ENCODE measurements around the gene INF2.
"Not testable (repeated sequence)": the region's sequence is repeated elsewhere in the genome, so short reads cannot be mapped to it uniquely, and the experiment has no call there.

INF2 gene

DNA sequence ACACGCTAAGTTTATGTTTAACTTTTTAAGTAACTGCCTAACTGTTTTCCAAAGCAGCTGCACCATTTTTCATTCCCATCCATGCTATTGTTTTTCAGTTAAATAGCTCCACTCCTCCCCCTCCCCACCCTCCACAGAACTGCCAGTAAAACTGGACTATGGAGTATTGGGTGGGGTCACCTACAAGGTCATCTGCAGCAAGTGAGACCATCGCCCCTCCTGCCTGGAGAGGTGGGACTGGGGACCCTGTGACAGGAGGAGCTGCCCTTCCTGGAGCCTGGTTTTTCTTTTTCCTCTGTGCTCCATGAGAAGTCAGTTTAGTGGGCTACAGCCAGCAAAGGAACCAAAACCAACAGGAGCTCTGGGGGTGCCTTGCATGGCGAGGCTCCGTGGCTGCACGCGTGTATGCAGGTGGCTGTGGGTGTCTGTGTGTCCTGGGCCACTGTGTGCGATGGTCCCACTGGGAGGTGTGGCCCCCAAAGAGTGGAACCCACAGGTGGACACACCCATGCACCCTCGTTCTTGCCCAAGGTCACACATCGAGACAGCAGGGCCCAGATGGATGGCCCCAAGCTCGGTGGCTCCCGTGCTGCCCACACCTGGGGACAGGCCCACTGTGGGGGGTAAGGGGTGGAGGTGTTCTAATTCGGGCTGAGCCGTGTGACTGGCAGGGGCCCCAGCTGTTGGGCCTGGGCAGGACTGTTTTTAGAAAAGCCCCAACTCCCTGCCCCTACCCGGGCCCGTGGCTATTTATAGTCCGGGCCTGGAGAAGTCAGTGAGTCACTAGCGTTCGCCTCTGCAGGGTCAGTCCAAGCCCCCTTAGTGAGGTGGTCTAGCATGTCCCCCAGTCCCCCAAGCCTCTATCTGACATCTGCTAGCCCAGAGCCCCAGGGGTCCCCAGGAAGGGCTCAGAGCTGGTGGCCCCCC is 32.4 kb downstream of the INF2 start:
- no peak for DNase-seq (ENCODE audit: low spot score)

DNA sequence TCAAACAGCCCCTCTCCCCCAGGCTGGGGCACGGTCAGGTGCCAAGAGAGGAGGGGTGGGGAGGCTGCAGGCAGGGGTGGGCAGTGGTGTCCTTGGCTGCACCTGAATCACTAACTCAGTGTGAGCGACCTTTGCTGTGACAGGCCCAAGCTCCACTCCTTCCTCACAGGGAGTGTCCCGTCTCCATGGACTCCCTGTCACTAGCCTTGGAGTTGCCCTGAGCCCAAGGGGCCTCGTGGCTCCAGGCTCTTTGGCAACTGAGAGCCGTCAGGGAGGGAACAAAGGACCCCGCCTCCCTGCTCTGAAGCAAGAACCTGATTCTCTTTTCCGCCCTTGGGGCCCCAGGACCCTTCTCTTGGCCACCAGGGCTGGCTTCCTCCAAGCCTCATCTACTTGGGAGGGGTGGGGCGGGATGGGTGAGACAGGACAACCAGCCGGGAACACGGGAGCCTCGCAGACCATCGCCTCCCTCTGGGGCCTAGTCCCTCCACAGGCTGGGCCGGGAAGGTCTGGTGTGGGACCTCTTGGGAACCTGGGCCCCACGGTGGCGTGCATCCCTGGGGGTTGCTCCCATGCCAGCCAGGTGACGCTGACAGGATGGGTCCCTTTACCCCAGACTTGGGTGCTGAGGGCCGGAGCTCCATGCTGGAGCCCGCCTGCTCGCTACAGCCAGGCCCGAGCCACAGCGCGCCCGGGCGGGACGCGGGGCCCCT is 33.7 kb downstream of the INF2 start:
- no peak for DNase-seq (ENCODE audit: low spot score)

DNA sequence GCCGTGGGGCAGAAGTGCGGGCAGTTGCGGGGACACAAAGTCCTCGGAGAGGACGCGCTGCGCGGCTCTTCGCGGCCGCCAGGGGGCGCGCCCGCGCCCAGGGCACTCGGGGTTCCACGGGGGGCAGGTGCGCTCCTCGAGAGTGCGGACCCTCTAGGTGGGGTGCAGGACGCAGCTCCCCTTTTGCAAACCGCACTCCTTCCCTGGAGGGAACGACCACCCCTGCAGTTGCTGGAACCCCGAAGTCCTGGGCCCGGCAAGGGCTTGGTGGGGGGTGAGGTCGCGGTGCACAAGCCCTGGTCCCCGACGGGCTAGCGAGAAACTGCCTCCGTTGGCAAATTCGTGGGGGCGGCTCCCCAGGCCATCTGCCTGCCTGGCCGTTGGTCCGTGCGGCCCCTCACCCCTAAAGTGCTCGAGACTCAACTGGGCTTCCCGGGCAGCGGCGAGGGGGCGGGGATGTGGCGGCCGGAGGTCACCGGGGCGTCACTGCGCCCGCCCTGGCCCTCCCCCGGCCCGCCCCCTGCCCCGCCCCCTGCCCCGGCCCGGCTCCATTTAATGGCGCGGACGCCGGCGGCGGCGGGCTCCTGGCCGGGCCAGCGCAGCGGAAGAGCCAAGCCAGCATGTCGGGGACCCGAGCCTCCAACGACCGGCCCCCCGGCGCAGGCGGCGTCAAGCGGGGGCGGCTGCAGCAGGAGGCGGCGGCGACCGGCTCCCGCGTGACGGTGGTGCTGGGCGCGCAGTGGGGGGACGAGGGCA is 34.4 kb downstream of the INF2 start, which contains the start of gene ADSS1:
Gene ADSS1 (plus strand): TSS at position 579 of the 756 bp plus-strand sequence. CDS start 42 bp downstream, at position 621.
- DNase-seq (ENCODE audit: low spot score) = peak; percentile 93

DNA sequence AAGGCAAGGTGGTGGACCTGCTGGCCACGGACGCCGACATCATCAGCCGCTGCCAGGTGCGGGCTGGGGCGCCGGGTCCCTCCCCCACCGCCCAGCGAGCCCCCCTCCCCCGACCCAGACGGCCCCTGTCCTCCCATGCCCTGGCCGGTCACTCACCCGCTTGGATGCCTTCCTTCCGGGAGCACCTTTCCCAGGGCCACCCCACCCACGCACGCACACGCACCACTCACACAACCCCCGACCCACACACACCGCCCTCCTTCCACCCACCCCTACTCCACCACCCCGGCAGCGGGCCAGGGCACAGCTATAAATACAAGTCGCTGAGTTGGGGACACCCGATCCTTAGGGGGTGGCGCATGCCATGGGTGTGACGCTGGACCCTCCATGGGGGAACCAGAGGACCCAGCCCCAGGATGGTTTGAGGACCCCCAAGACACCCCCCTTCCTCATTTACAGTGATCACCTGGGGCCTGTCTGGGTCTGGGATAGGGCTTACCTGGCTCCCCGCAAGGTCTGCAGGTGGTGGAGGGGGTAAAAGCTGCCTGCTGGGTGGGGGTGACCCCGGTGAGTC is 35.1 kb downstream of the INF2 start:
- DNase-seq (ENCODE audit: low spot score) = peak; percentile 58

DNA sequence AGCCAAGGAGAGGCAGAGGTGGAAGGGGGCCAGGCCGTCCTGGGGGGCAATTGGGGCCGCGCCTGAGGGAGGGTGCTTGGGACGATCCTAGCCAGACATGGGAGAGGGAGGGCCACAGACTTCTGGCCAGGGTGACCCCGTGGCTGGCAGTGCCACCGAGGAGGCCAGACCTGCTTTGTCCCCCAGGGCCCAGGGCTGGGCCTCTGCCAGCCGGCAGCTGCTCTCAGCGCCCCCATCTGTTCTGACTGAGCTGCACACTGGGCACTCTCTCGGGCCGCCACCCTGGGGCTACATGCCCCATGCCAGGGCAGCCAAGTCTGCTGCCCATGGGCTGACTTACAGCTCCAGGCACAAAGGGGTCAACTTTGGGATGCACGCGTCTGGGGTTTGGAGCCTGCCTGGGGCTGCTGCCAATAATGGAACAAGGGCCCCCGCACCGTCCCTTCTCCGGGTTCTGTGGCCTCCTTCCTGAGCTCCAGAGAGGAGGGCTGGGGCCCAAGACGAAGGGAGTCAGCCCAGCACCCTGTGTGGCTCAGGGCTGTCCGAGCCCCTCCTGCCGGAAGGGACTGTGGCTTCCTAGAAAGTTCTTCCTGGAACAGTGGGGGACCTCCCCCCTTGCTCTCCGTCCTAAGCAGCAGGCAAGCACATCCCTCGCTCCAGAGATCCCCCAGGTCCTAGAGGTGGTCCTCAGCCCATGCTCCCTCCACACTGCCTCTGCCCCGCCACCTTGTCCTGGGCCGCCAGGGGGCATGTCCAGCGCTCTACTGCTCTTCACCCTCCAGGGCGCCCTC is 35.8 kb downstream of the INF2 start:
- no peak for DNase-seq (ENCODE audit: low spot score)

DNA sequence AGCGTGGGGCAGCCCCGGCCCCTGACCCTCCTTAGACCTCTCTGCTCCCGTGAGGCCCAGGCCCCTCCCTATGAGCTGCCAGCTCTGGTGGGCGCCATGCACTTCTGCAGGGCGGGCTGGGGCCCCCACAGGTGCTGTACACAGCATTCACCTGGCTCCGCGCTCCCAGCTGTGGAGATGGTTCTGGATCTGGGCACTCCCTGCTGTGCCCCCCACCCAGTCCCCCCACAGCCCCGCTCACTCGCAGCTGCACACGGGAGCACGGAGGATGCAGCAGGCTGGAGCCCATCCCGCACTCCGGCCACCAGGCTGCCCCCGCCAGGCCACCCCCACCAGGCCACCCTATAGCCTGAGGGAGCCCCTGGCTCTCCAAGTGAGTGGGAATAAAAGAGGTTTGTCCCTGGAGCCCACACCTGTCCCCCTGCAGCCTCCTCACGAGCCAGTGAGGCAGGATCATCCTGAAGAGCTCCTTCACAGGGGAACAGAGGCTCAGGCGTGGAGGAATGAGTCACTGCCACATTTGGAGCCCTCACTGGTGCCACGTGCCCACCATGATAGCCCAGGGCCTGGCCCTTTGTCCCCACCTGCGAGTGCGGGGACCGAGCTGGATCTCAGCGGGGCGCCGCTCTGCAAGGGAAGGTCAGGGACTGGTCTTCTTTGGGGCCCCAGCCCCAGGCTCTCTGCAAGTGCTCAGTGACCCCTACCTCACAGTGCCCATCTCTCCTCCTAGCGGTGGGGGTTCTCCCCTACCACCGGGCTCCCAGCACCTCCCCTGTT is 36.5 kb downstream of the INF2 start:
- DNase-seq (ENCODE audit: low spot score) = no peak

DNA sequence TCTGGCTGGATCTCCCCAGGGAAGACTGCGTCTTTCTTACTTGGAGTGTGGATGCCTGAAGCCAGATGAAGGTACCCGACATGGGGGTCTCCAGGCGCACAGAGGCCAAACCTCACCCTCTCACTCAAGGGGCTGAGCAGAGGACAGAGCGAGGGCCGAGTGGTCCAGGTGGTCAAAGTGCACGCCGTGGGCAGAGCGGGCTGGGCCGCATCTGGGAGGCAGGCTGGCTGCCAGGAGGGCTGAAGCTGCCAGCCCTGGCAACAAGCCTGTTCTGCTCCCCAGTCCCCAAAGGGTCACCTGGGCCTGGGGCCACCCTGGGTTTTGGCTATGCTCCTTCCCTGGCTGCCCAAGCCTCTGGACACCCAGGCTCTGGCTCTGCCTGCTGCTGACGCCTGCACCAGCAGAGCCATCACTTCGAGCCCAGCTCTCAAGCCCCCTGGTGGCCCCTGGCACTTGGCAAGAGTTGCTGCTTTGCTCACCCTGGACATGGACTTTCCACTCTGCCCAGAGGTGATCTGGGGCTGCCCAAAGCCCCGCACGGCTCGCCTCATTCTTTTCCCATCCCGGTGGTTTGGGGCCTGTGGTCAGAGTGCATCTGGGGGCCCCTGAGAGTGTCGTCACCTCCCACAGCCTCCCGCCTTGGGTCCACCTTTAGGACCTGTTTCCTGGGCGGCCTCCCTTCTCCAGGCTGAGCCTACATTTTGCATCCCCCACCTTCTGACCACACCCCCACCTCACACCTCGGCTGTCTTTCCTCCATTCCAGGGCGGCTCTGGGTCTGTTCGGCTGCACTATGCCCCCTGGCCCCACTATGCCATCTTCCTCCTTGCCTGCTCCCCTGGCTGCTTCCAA is 37.4 kb downstream of the INF2 start:
- no peak for DNase-seq (ENCODE audit: low spot score)

DNA sequence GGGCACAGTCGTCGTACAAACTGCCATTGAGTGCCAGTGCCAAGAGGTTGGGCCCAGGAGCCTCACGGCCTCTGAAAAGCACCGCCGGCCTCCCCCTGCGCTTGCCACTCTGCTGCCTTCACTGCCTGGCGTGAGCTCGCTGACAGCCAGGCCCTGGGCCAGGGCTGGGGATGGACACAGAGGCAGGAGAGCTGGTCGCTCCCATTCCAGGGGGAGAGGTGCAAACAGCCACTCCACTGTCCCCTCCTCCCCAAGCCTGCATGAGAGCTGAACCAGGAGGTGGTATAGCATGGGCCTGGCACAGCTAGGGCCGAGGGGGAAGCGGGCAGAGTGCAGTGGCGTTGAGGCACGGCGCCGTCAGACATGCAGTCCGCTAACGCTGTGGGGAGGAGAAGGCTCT is 39.2 kb downstream of the INF2 start:
- DNase-seq (ENCODE audit: low spot score) = no peak

DNA sequence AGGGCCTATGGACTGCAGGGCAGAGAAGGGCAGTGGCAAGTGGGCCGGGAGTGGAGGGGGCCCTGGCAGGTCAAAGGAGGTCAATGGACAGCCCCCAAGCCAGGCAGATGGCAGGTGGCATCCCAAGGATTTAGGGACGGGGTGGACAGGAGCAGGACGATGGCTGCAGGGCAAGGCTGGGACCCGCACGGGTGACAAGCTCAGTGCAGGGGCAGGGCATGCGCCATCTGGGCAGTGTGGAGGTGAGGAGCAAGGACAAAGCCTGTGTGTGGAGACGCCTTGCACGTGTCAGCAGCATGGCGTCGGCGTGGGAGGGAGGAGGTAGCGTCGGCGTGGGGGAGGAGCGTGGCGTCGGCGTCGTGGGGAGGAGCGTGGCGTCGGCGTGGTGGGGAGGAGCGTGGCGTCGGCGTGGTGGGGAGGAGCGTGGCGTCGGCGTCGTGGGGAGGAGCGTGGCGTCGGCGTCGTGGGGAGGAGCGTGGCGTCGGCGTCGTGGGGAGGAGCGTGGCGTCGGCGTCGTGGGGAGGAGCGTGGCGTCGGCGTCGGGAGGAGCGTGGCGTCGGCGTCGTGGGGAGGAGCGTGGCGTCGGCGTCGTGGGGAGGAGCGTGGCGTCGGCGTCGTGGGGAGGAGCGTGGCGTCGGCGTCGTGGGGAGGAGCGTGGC is 39.9 kb downstream of the INF2 start:
- DNase-seq (ENCODE audit: low spot score) = not testable (repeated sequence)

DNA sequence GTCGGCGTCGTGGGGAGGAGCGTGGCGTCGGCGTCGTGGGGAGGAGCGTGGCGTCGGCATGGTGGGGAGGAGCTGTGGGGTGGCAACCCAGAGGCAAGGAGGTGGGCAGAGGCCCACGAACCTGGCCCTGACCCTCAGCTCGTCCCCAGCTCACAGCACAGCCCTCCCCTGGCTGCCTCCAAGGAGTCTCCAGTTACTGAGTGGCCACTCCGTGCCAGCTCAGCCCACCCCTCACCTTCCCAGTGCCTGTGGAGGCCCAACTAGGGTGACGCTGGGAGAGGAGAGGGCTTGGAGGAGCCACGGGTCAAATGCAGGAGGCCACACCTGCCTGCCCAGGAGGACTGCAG is 40.4 kb downstream of the INF2 start:
- no peak for DNase-seq (ENCODE audit: low spot score)

DNA sequence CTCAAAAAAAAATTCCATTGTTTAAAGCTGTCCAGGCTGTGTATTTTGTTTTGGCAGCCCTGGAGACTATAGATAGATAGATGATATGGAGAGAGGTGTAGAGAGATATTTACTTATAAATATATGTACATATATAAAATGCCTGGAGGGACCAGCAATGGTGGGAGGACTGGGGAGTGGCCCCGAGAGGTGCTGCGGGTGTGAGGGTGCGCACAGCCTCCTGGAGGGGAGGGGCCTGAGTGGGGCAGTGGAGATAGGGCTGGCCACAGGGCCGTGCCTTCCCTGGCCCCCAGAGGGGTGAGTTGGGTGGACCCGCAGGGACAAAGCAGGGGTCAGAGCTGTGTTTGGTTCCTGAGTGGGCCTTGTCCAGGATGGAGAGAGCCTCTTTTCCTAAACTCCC is 41.1 kb downstream of the INF2 start:
- no peak for DNase-seq (ENCODE audit: low spot score)

DNA sequence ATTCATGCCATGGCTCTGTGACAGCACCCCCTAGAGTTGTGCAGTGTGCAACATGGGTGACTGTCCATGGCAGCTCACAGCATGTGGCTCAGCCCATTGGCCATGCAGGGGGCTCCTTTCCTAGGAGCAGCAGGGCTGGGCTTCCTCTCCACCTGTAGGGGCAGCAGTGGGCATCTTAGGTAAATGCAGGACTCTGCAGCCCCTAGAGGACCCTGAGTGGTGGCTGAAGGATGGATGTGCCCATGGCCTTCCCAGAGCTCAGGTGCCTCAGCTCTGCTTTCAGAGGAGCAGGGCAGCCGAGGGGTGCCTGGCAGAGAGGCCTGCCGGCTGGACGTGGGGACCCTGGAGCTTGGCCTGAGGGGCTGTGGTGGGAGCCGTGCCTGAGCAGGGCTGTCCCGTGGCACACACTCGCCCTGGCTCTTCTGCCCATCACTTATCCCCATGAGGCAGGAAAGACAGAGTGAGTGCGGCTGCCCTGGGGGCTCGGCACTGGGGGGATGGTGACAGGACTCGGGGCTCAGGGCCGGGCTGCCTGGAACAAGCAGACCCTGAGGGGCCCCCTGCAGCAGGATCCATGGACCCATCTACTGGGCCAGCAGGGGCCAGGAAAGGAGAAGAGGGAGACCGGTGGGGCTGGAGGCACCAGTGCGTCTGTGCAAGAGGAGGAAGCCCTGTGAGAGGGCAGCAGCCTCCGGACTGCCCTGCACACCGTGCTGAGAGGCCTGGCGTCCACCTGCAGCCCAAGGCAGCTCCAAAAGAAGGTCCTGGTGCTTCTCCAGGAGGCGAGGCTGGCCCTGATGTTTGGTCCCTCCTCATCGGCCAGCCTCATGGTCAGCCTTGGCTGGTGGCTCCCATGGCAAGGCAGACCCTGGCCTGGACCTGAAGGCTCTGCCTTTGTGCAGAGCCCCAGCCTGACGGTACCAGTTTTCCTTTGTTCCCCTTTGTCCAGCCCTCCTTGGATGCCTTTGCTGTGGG is 42.2 kb downstream of the INF2 start:
- DNase-seq (ENCODE audit: low spot score) = peak; percentile 80

DNA sequence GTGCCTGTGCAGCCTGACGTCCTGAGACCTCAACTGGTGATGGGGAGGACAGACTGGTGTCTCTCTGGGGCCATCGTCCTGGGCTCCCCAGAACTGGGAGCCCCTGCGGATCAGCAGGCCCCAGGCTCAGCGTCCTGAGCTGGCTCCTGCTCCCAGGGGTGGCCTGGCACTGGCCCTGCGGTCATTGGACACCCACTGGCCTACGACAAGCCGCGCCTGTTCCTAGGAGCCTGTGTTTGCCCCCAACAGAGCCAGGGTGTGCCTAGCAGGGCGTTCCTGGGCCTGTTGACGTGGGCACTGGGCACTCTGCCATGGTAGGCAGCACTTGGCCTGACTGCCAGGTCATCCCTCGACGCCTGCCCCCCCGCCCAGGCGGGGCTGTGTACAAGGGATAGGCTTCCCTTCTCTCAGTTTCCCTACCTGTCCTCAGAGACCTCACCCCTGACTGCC is 43.0 kb downstream of the INF2 start:
- DNase-seq (ENCODE audit: low spot score) = no peak

DNA sequence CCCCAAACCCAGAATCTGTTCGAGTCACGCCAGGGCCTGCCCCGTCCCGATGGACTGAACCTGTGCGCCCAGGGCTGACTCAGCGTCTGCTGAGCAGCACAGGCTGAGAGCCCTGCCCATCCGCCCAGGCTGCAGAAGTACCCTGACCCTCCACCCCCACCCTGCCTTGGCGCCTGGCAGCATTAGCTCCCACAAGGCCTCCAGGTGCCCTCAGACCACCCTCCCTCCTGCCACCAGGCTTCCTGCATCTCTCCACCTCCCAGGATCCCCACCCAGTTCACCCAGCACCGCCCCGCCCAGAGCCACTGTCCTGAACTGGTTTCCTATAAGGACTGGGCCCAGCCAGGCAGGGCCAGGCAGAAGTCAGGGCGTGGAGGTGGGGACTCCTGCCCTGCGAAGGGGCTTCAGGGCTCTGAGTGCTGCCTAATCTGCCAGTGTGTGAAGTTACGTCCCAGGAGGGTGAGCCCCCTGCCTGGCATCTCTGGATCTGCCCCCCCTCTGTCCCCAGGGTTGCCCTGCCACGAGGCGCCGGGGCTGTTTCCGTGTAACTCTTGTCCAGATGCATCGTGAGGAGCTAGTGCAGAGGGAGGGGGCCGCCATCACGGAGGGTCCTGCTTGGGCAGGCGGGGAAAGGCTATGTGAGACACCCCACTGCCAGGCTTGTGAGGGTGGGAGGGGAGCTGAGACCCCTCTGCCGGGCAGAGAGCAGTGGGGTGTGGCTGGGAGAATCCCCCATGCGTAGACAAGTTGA is 43.7 kb downstream of the INF2 start:
- no peak for DNase-seq (ENCODE audit: low spot score)

DNA sequence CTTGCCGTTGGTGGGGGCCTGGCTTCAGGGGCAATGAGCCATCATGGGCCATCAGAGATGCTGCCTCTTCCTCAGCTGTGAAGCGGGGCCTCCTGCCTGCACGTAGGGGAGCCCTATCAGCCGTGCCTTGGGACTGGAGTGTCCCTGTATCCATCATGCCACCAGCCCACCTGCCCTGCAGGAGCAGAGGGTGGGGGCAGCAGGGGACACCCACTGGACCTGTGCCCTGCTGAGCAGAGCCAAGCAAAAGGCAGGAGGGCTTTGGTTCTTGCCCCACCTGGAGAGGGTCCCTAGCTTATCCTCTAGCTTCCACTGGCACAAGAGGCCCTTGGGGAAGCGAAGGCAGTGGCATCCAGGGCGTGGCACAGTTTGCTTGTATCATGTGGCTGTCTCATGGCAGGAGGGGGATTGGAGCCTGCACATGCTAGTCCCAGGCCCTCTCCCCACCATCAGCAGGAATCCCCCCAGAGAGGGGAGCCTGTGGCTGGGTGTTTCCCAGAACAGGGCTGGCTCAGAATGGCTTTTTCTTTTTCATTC is 44.7 kb downstream of the INF2 start:
- DNase-seq (ENCODE audit: low spot score) = no peak

DNA sequence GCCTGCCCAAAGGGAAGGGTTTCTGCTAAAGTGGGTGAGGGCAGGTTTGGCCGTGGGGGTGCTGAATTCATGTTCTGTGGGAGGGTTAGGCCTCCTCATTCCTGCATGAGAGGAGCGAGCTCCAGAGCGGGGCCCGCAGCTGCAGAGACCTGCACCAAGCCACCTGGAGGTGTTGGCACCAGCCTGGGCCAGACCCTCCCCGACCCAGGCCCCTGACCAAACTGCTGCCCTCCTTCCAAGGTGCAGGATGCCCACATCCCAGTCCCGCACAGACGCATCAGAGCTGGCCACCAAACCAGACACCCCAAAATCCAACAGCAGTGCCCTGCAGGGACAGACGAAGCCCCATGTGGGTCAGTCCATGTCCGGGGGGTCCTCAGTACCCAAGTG is 45.2 kb downstream of the INF2 start:
- no peak for DNase-seq (ENCODE audit: low spot score)
